NCI-H345 (cell line): ENCODE data around the gene DLGAP4.
A peak's percentile ranks its signal among the peaks of the same experiment; 100 is the strongest.
"Not testable (repeated sequence)": the region's sequence is repeated elsewhere in the genome, so short reads cannot be mapped to it uniquely, and the experiment has no call there.

Experiments
- DNase-seq: peaks from one replicate; lab custom pipeline; 2025; lab: John Stamatoyannopoulos, UW

Gene DLGAP4

GRCh38 chr20:36454698-36455427 is 148.7 kb downstream of the DLGAP4 start:
- DNase-seq = no peak

GRCh38 chr20:36455972-36456625 is 150.0 kb downstream of the DLGAP4 start:
- no peak for DNase-seq

- DNase-seq = peak; percentile 100
These were observed 154.8 kb downstream of the DLGAP4 start for GRCh38 chr20:36460648-36461599.

- peak; percentile 60 for DNase-seq
These were observed 155.7 kb downstream of the DLGAP4 start for GRCh38 chr20:36461600-36462439.

GRCh38 chr20:36462440-36463211 is 156.5 kb downstream of the DLGAP4 start:
- no peak for DNase-seq

- DNase-seq = no peak
These were observed 157.3 kb downstream of the DLGAP4 start for GRCh38 chr20:36463212-36464061.

- DNase-seq = peak; percentile 80
These were observed 159.3 kb downstream of the DLGAP4 start for GRCh38 chr20:36465109-36466080.

- DNase-seq = no peak
These were observed 159.9 kb downstream of the DLGAP4 start for GRCh38 chr20:36466089-36466488.

- DNase-seq = peak; percentile 92
These were observed 161.2 kb downstream of the DLGAP4 start for GRCh38 chr20:36467076-36467999.

GRCh38 chr20:36468149-36469000 is 162.2 kb downstream of the DLGAP4 start:
- DNase-seq = peak; percentile 41

- no peak for DNase-seq
These were observed 163.8 kb downstream of the DLGAP4 start for GRCh38 chr20:36469973-36470372.

GRCh38 chr20:36471885-36472636 is 165.9 kb downstream of the DLGAP4 start:
- DNase-seq = no peak

GRCh38 chr20:36472637-36473090 is 166.5 kb downstream of the DLGAP4 start:
- peak; percentile 15 for DNase-seq

GRCh38 chr20:36473164-36473563 is 167.0 kb downstream of the DLGAP4 start:
- DNase-seq = no peak

GRCh38 chr20:36474563-36474962 is 168.4 kb downstream of the DLGAP4 start:
- DNase-seq = peak; percentile 35

- DNase-seq = not testable (repeated sequence)
These were observed 168.9 kb downstream of the DLGAP4 start for GRCh38 chr20:36475054-36475453.
